ENCODE measurements around the gene IRF2BP1. TPM values are rescaled to one million over a fixed set of nuclear protein-coding genes. Genes with fewer than 3 reads are reported as not detected.
"Not testable (repeated sequence)": the region's sequence is repeated elsewhere in the genome, so short reads cannot be mapped to it uniquely, and the experiment has no call there.

IRF2BP1 gene
- total and polyA plus RNA-seq, 2 donors (not counting 1 experiment from before 2014, with no cell fraction given), result 4.0 to 23.1 TPM

DNA sequence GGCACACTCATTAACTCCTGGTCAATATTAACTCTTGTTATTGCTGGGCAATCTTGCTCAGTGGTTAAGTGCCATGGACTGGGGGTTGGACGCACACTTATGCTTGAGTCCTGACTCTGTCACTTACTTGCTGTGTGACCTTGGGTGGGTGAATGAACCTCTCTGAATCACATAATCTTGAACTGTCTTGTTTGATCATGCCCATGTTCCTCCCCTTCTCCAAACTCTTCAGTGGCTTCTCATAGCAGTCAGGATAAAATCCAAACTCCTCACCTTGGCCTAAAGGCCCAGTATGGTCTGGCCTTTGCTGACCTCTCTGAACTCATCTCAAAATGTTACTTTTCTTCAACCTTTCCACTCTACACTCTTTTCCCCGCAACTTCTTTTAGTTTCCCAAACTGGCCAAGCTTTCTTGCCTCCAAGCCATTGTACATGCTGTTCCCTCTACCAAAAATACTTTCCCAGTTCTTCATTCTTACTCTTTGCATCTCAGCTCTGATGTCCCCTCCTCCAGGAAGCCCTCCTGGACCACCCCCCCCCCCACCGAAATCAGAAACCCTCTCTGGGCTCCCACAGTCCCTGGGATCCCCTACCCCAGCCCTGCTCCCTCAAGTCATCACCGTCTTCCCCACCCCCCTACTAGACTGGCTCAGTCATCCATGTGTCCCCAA lies 14.1 kb upstream of the IRF2BP1 start:
- TF ChIP-seq EZH2 (IDR thresholded peaks at IDR 0.05; ENCODE audit: low read length, missing control alignments), result no peak
- TF ChIP-seq, protein P1, sequence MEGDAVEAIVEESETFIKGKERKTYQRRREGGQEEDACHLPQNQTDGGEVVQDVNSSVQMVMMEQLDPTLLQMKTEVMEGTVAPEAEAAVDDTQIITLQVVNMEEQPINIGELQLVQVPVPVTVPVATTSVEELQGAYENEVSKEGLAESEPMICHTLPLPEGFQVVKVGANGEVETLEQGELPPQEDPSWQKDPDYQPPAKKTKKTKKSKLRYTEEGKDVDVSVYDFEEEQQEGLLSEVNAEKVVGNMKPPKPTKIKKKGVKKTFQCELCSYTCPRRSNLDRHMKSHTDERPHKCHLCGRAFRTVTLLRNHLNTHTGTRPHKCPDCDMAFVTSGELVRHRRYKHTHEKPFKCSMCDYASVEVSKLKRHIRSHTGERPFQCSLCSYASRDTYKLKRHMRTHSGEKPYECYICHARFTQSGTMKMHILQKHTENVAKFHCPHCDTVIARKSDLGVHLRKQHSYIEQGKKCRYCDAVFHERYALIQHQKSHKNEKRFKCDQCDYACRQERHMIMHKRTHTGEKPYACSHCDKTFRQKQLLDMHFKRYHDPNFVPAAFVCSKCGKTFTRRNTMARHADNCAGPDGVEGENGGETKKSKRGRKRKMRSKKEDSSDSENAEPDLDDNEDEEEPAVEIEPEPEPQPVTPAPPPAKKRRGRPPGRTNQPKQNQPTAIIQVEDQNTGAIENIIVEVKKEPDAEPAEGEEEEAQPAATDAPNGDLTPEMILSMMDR (conservative IDR thresholded peaks at IDR 0.05 in 1 of 2, IDR thresholded peaks at IDR 0.05 in 1 of 2; ENCODE audit: low read depth in 1 of 2, low read length in 2 of 2), result no peak
- H3K4me3 ChIP-seq (replicated peaks in 1 of 4; ENCODE audit: control extremely low read depth in 1 of 4, insufficient read depth in 1 of 4, low read depth in 3 of 4, low read length in 4 of 4), result no peak overlapping the region
- H3K36me3 ChIP-seq (ENCODE audit: control insufficient read depth, insufficient read depth, low read length), result peaks cover 3% of the 10 kb centered on the region
- H3K79me2 ChIP-seq (ENCODE audit: control insufficient read depth, insufficient read depth, low read length), result no peaks in the 10 kb centered on the region
- no peak overlapping the region for H3K27ac ChIP-seq (ENCODE audit: insufficient read depth, low read length)
- no peak overlapping the region for H3K9ac ChIP-seq (ENCODE audit: insufficient read depth, low read length)
- no peak for DNase-seq (ENCODE audit: low read depth in 2 of 2)
- no peak overlapping the region for H2AFZ ChIP-seq (ENCODE audit: low read length)
- H3K4me1 ChIP-seq (ENCODE audit: control insufficient read depth, extremely low read depth, insufficient read depth, low read length), result peaks cover 4% of the 10 kb centered on the region
- no peaks in the 10 kb centered on the region for H3K9me3 ChIP-seq (ENCODE audit: control insufficient read depth, insufficient read depth, low read depth, low read length)
- no peaks in the 10 kb centered on the region for H4K20me1 ChIP-seq (ENCODE audit: control insufficient read depth, extremely low read depth, insufficient read depth, low read length)
- no peak overlapping the region for H3K4me2 ChIP-seq (ENCODE audit: extremely low read depth, insufficient read depth, low read length)
- no peaks in the 10 kb centered on the region for H3K27me3 ChIP-seq (ENCODE audit: control insufficient read depth, insufficient read depth, low read length)

DNA sequence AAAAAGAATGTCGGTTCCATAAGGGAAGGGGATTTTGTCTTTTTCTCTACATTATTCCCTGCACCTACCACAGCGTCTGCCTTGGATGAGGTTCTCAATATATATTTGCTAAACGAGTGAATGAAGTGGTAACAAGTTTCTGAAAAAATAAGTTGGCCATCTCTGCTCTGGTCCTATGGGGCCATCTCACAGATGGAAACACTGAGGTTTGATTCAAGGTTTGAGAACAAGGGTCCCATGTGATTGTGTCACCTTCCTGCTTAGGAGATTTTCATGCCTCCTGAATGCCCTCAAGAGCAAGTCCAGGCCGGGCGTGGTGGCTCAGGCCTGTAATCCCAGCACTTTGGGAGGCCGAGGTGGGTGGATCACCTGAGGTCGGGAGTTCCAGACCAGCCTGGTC lies 13.3 kb upstream of the IRF2BP1 start:
- Histone ChIP-seq H3K4me3 (replicated peaks in 1 of 4; ENCODE audit: control extremely low read depth in 1 of 4, insufficient read depth in 1 of 4, low read depth in 3 of 4, low read length in 4 of 4) (no peak overlapping the region), H3K4me2 (ENCODE audit: extremely low read depth, insufficient read depth, low read length) (no peak overlapping the region), H3K27me3 (ENCODE audit: control insufficient read depth, insufficient read depth, low read length) (no peaks in the 10 kb centered on the region), H3K36me3 (ENCODE audit: control insufficient read depth, insufficient read depth, low read length) (peaks cover 3% of the 10 kb centered on the region), H4K20me1 (ENCODE audit: control insufficient read depth, extremely low read depth, insufficient read depth, low read length) (no peaks in the 10 kb centered on the region), H3K9me3 (ENCODE audit: control insufficient read depth, insufficient read depth, low read depth, low read length) (no peaks in the 10 kb centered on the region), H3K9ac (ENCODE audit: insufficient read depth, low read length) (no peak overlapping the region), H2AFZ (ENCODE audit: low read length) (no peak overlapping the region), H3K4me1 (ENCODE audit: control insufficient read depth, extremely low read depth, insufficient read depth, low read length) (peaks cover 4% of the 10 kb centered on the region), H3K27ac (ENCODE audit: insufficient read depth, low read length) (no peak overlapping the region), H3K79me2 (ENCODE audit: control insufficient read depth, insufficient read depth, low read length) (no peaks in the 10 kb centered on the region)
- no peak for DNase-seq (ENCODE audit: low read depth in 2 of 2)
- TF ChIP-seq, protein P1 (conservative IDR thresholded peaks at IDR 0.05 in 1 of 2, IDR thresholded peaks at IDR 0.05 in 1 of 2; ENCODE audit: low read depth in 1 of 2, low read length in 2 of 2), result no peak
- no peak for TF ChIP-seq EZH2 (IDR thresholded peaks at IDR 0.05; ENCODE audit: low read length, missing control alignments)

DNA sequence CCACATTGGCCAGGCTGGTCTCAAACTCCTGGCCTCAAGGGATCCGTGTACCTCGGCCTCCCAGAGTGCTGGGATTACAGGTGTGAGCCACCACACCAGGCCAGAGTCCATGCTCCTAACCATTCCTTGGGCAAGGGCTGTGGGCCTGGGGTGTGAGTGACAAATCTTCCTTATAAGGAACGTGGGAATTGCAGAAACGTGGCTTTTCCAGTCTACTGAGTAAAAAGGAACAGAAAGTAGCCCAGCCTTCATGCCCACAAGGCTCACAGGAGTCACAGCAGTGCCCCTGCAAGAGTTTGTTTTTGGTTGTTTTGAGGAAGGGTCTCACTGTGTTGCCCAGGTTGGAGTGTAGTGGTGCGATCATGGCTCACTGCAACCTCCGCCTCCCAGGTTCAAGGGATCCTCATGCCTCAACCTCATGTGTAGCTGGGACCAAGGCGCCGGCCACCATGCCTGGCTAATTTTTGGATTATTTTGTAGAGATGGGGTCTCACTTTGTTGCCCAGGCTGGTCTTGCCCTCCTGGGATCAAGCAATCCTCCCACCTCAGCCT lies 11.4 kb upstream of the IRF2BP1 start:
- TF ChIP-seq, protein P1 (conservative IDR thresholded peaks at IDR 0.05 in 1 of 2, IDR thresholded peaks at IDR 0.05 in 1 of 2; ENCODE audit: low read depth in 1 of 2, low read length in 2 of 2), result no peak
- no peak for TF ChIP-seq EZH2 (IDR thresholded peaks at IDR 0.05; ENCODE audit: low read length, missing control alignments)
- Histone ChIP-seq H3K36me3 (ENCODE audit: control insufficient read depth, insufficient read depth, low read length) (peaks cover 3% of the 10 kb centered on the region), H3K4me1 (ENCODE audit: control insufficient read depth, extremely low read depth, insufficient read depth, low read length) (peaks cover 4% of the 10 kb centered on the region), H4K20me1 (ENCODE audit: control insufficient read depth, extremely low read depth, insufficient read depth, low read length) (no peaks in the 10 kb centered on the region), H3K79me2 (ENCODE audit: control insufficient read depth, insufficient read depth, low read length) (no peaks in the 10 kb centered on the region), H3K9ac (ENCODE audit: insufficient read depth, low read length) (no peak overlapping the region), H3K27ac (ENCODE audit: insufficient read depth, low read length) (no peak overlapping the region), H3K9me3 (ENCODE audit: control insufficient read depth, insufficient read depth, low read depth, low read length) (no peaks in the 10 kb centered on the region), H3K27me3 (ENCODE audit: control insufficient read depth, insufficient read depth, low read length) (no peaks in the 10 kb centered on the region), H3K4me2 (ENCODE audit: extremely low read depth, insufficient read depth, low read length) (no peak overlapping the region), H2AFZ (ENCODE audit: low read length) (no peak overlapping the region), H3K4me3 (replicated peaks in 1 of 4; ENCODE audit: control extremely low read depth in 1 of 4, insufficient read depth in 1 of 4, low read depth in 3 of 4, low read length in 4 of 4) (no peak overlapping the region)
- no peak for DNase-seq (ENCODE audit: low read depth in 2 of 2)

DNA sequence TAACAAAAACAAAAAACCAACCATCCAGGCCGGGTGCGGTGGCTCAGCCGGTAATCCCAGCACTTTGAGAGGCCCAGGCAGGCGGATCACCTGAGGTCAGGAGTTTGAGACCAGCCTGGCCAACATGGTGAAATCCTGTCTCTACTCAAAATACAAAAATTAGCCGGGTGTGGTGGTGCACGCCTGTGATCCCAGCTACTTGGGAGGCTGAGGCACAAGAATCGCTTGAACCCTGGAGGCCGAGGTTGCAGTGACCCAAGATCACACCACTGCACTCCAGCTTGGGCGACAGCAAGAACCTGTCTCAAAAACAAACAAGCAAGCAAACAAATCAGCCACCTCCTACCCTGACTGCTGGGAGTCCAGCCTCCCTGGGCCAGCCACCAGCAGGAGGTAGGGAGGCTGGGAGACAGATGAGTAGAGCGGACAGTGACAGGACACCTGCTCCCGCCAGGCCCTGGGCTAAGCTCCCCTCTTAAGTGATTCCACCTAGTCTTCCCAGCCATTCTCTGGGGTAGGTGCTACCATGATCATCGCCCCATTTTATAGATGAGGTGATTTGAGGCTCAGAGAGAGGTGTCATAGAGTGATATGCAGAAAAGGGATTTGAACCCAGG lies 10.2 kb upstream of the IRF2BP1 start:
- not testable (repeated sequence) for H3K79me2 ChIP-seq (ENCODE audit: control insufficient read depth, insufficient read depth, low read length); H3K4me3 ChIP-seq (replicated peaks in 1 of 4; ENCODE audit: control extremely low read depth in 1 of 4, insufficient read depth in 1 of 4, low read depth in 3 of 4, low read length in 4 of 4); H3K4me2 ChIP-seq (ENCODE audit: extremely low read depth, insufficient read depth, low read length); H3K4me1 ChIP-seq (ENCODE audit: control insufficient read depth, extremely low read depth, insufficient read depth, low read length); H3K27ac ChIP-seq (ENCODE audit: insufficient read depth, low read length); H3K27me3 ChIP-seq (ENCODE audit: control insufficient read depth, insufficient read depth, low read length); DNase-seq (ENCODE audit: low read depth in 2 of 2); H4K20me1 ChIP-seq (ENCODE audit: control insufficient read depth, extremely low read depth, insufficient read depth, low read length); H2AFZ ChIP-seq (ENCODE audit: low read length); H3K36me3 ChIP-seq (ENCODE audit: control insufficient read depth, insufficient read depth, low read length); H3K9ac ChIP-seq (ENCODE audit: insufficient read depth, low read length); H3K9me3 ChIP-seq (ENCODE audit: control insufficient read depth, insufficient read depth, low read depth, low read length)

Measured in fibroblast of lung (primary cell).